Ovary (tissue), 9 donors: Measurements from ENCODE around the gene FHOD3. TPM values are rescaled to one million over a fixed set of nuclear protein-coding genes. Genes with fewer than 3 reads are reported as not detected.

Experiments used
- DNase-seq, 5 donors: peaks; one replicate each; pipeline ENCODE4 v3.0.0-alpha.2; 2019 to 2020
- H3K27ac ChIP-seq, 2 donors: fragments of 200-600 bp; one replicate each; pipeline versions ENCODE4 v1.5.1 to v1.8.0; 2019 to 2022
- H3K27me3 ChIP-seq: fragments of 200-600 bp; one replicate; pipeline ENCODE4 v1.8.0; 2022
- H3K36me3 ChIP-seq: fragments of 200-600 bp; sonication (generic); one replicate; pipeline ENCODE4 v1.5.1; 2019
- H3K4me1 ChIP-seq: one replicate; pipeline ENCODE4 v1.8.1; 2013; ENCODE audit warnings: mild to moderate bottlenecking, moderate library complexity; ENCODE audit not compliant: insufficient read depth
- H3K4me3 ChIP-seq: fragments of 200-600 bp; sonication (generic); one replicate; pipeline ENCODE4 v1.5.1; 2017
- H3K9me3 ChIP-seq, 2 donors: fragments of 200-600 bp in 1 of 2; sonication (generic) in 1 of 2; one replicate each; pipeline versions ENCODE4 v1.5.1 to v1.8.1; 2013 to 2019; ENCODE audit warnings: mild to moderate bottlenecking in 1 of 2, moderate library complexity in 1 of 2
- CTCF ChIP-seq, 3 donors: fragments of 450-650 bp in 2 of 3; fragments of 200-600 bp in 1 of 3; IDR thresholded peaks; one replicate each; pipeline versions ENCODE4 v1.5.1 to v1.8.0; 2016 to 2022; ENCODE audit warnings: antibody characterized with exemption in 3 of 3, mild to moderate bottlenecking in 1 of 3
- EP300 ChIP-seq: sonication (generic); formaldehyde crosslinking; IDR thresholded peaks from one replicate; pipeline ENCODE4 v1.6.1; 2017; ENCODE audit warnings: antibody characterized with exemption
- POLR2A ChIP-seq: fragments of 450-650 bp; IDR thresholded peaks from one replicate; pipeline ENCODE4 v1.6.1; 2017; ENCODE audit warnings: antibody characterized with exemption, mild to moderate bottlenecking, moderate library complexity
- WGBS, 3 donors: extraction: QIAGEN DNeasy Blood & Tissue Kit in 1 of 3; methylation state at CpG; one replicate each; pipeline versions ENCODE4 v1.1.5 to v1.1.7; 2013 to 2017; 5-methylcytosine and 5-hydroxymethylcytosine counted together
- intact Hi-C, 4 donors: fragments of 100-400 bp; cut with DNase I; formaldehyde crosslinking; loops; one replicate each; pipeline versions ENCODE4 v1.11.0 to v1.15.1; 2022 to 2023
- polyA plus RNA-seq, 2 donors: library from polyadenylated mRNA; stranded (reverse); fragments of 200-250 nt in 1 of 2; fragments of 350-450 nt in 1 of 2; fragmentation: Illumina TruSeq in 1 of 2; extraction: RNeasy Lipid Tissue Mini Kit (QIAGEN cat#74804) in 1 of 2; gene quantifications; one replicate each; pipeline ENCODE4 v1.2.3, GENCODE V29; 2013 to 2014
- total RNA-seq, 7 donors: library from RNA; depleted of rRNA in 2 of 7; stranded (reverse); fragments of >200 nt in 2 of 7; fragmentation: NEBNext Ultra II Directional in 3 of 7; extraction: Animal tissue kit (Norgen Biotek cat#: 25700) in 3 of 7; gene quantifications; one replicate each; pipeline versions ENCODE4 v1.1.0 to v1.2.4, GENCODE V29; 2016 to 2023
- donor health status: DM: no; HTN: no; CAD: no; lungs with moderate emphysema.
- donor health status: DM: no; HTN: no; CAD: no.
- donor health status: Bipolar disorder and iron deficiency.
- donor health status: DM: yes; HTN: yes; CAD: no.
- donor health status: DM: no; HTN: no; CAD: no.
- donor health status: DM: yes; HTN: yes; CAD: no.

Gene FHOD3
- total and polyA plus RNA-seq, 9 donors: 3.5 to 62.5 (median 11.0) TPM

GRCh38 chr18:36405611-36406010 lies 108.1 kb downstream of the FHOD3 start:
- no peaks in the 10 kb centered on the region for H3K27me3 ChIP-seq
- no peak overlapping the region for H3K27ac ChIP-seq
- no peak overlapping the region for H3K4me3 ChIP-seq
- WGBS, 3 donors: 81 to 97% (median 83%) methylated on average over 2 of the region's 2 CpGs
- intact Hi-C loops: no loop called here
- no peak for DNase-seq
- TF ChIP-seq CTCF (IDR thresholded peaks at IDR 0.05) (no peak), POLR2A (no peak), EP300 (no peak)
- no peaks in the 10 kb centered on the region for H3K4me1 ChIP-seq
- no peaks in the 10 kb centered on the region for H3K36me3 ChIP-seq
- no peaks in the 10 kb centered on the region for H3K9me3 ChIP-seq

GRCh38 chr18:36406805-36407204 lies 109.3 kb downstream of the FHOD3 start:
- Histone ChIP-seq H3K4me3 (no peak overlapping the region), H3K36me3 (no peaks in the 10 kb centered on the region), H3K27me3 (no peaks in the 10 kb centered on the region), H3K27ac (no peak overlapping the region), H3K9me3 (no peaks in the 10 kb centered on the region), H3K4me1 (no peaks in the 10 kb centered on the region)
- no peak for DNase-seq
- TF ChIP-seq EP300 (no peak), POLR2A (no peak), CTCF (IDR thresholded peaks at IDR 0.05) (no peak)
- intact Hi-C loops: no loop called here
- WGBS, 3 donors: 73 to 90% (median 81%) methylated on average over 5 of the region's 5 CpGs

- intact Hi-C loops: no loop called here
- WGBS, 3 donors: 94 to 100% (median 96%) methylated on average over 5 of the region's 5 CpGs
- H3K27ac ChIP-seq: no peak overlapping the region
- H3K4me3 ChIP-seq: no peak overlapping the region
- DNase-seq: no peak
- H3K36me3 ChIP-seq: no peaks in the 10 kb centered on the region
- TF ChIP-seq CTCF (IDR thresholded peaks at IDR 0.05): no peak
- no peak for TF ChIP-seq POLR2A
- no peak for TF ChIP-seq EP300
- H3K27me3 ChIP-seq: no peaks in the 10 kb centered on the region
- no peaks in the 10 kb centered on the region for H3K4me1 ChIP-seq
- no peaks in the 10 kb centered on the region for H3K9me3 ChIP-seq
These were observed 111.1 kb downstream of the FHOD3 start for GRCh38 chr18:36408606-36409005.

GRCh38 chr18:36409779-36410178 lies 112.3 kb downstream of the FHOD3 start:
- intact Hi-C loops: no loop called here
- WGBS, 3 donors: 53 to 96% (median 95%) methylated on average over 5 of the region's 5 CpGs
- no peak for DNase-seq
- Histone ChIP-seq H3K27me3 (no peaks in the 10 kb centered on the region), H3K4me1 (peaks cover 2% of the 10 kb centered on the region), H3K4me3 (no peak overlapping the region), H3K27ac (no peak overlapping the region), H3K36me3 (no peaks in the 10 kb centered on the region), H3K9me3 (no peaks in the 10 kb centered on the region)
- TF ChIP-seq CTCF (IDR thresholded peaks at IDR 0.05) (no peak), POLR2A (no peak), EP300 (no peak)

GRCh38 chr18:36410346-36410745 lies 112.8 kb downstream of the FHOD3 start:
- H3K9me3 ChIP-seq: no peaks in the 10 kb centered on the region
- no peak overlapping the region for H3K27ac ChIP-seq
- 92 to 95% (median 94%) methylated on average over 3 of the region's 3 CpGs for WGBS, 3 donors
- peaks cover 2% of the 10 kb centered on the region for H3K4me1 ChIP-seq
- H3K36me3 ChIP-seq: no peaks in the 10 kb centered on the region
- TF ChIP-seq POLR2A: no peak
- no peak for TF ChIP-seq EP300
- no peak for TF ChIP-seq CTCF (IDR thresholded peaks at IDR 0.05)
- no peak for DNase-seq
- H3K27me3 ChIP-seq: no peaks in the 10 kb centered on the region
- no peak overlapping the region for H3K4me3 ChIP-seq
- intact Hi-C loops: no loop called here
